ENCODE data around the gene GNAO1.
"Not testable (repeated sequence)": the region's sequence is repeated elsewhere in the genome, so short reads cannot be mapped to it uniquely, and the experiment has no call there.

GNAO1 gene

GRCh38 chr16:56370185-56370874, 179.0 kb downstream of the GNAO1 start:
- no peak overlapping the region for H3K4me3 ChIP-seq
- peak overlapping the region in 1 of 21 experiments; percentile 20 for H3K27ac ChIP-seq

- Histone ChIP-seq H3K4me3 (no peak overlapping the region), H3K27ac (peak overlapping the region in 2 of 21 experiments; percentile 8 to 20)
Observed at GRCh38 chr16:56370875-56371659, 179.8 kb downstream of the GNAO1 start.

GRCh38 chr16:56371660-56371937, 180.3 kb downstream of the GNAO1 start:
- H3K27ac ChIP-seq = peak overlapping the region in 1 of 21 experiments; percentile 8
- no peak overlapping the region for H3K4me3 ChIP-seq

- Histone ChIP-seq H3K4me3 (no peak overlapping the region), H3K27ac (no peak overlapping the region)
Observed at GRCh38 chr16:56372013-56372634, 180.8 kb downstream of the GNAO1 start.

- no peak overlapping the region for H3K27ac ChIP-seq
- no peak overlapping the region for H3K4me3 ChIP-seq
Observed at GRCh38 chr16:56373003-56373402, 181.7 kb downstream of the GNAO1 start.

GRCh38 chr16:56375792-56376191, 184.5 kb downstream of the GNAO1 start:
- H3K27ac ChIP-seq, H3K4me3 ChIP-seq: not testable (repeated sequence)

- not testable (repeated sequence) for H3K4me3 ChIP-seq, H3K27ac ChIP-seq
Observed at GRCh38 chr16:56379044-56379443, 187.8 kb downstream of the GNAO1 start.

GRCh38 chr16:56380778-56381485, 189.6 kb downstream of the GNAO1 start:
- not testable (repeated sequence) for H3K27ac ChIP-seq, H3K4me3 ChIP-seq

GRCh38 chr16:56382459-56382858, 191.2 kb downstream of the GNAO1 start:
- no peak overlapping the region for H3K4me3 ChIP-seq
- H3K27ac ChIP-seq = no peak overlapping the region

GRCh38 chr16:56382901-56383355, 191.6 kb downstream of the GNAO1 start:
- H3K27ac ChIP-seq = no peak overlapping the region

GRCh38 chr16:56384074-56384721, 192.9 kb downstream of the GNAO1 start:
- no peak overlapping the region for H3K27ac ChIP-seq

More at GRCh38 chr16:56382901-56383355, 191.6 kb downstream of the GNAO1 start:
- no peak overlapping the region for H3K4me3 ChIP-seq

GRCh38 chr16:56387396-56387795, 196.1 kb downstream of the GNAO1 start:
- Histone ChIP-seq H3K27ac (no peak overlapping the region), H3K4me3 (no peak overlapping the region)

More at GRCh38 chr16:56384074-56384721, 192.9 kb downstream of the GNAO1 start:
- no peak overlapping the region for H3K4me3 ChIP-seq

- Histone ChIP-seq H3K27ac (no peak overlapping the region), H3K4me3 (no peak overlapping the region)
Observed at GRCh38 chr16:56388209-56388608, 196.9 kb downstream of the GNAO1 start.

GRCh38 chr16:56389554-56389953, 198.3 kb downstream of the GNAO1 start:
- H3K4me3 ChIP-seq = no peak overlapping the region
- no peak overlapping the region for H3K27ac ChIP-seq

- H3K4me3 ChIP-seq, H3K27ac ChIP-seq: not testable (repeated sequence)
Observed at GRCh38 chr16:56396724-56397123, 205.4 kb downstream of the GNAO1 start.

- Histone ChIP-seq H3K27ac (no peak overlapping the region), H3K4me3 (no peak overlapping the region)
Observed at GRCh38 chr16:56399047-56399446, 207.8 kb downstream of the GNAO1 start.

GRCh38 chr16:56399486-56399885, 208.2 kb downstream of the GNAO1 start:
- Histone ChIP-seq H3K4me3 (no peak overlapping the region), H3K27ac (no peak overlapping the region)

GRCh38 chr16:56400458-56400857, 209.2 kb downstream of the GNAO1 start:
- H3K27ac ChIP-seq = no peak overlapping the region
- no peak overlapping the region for H3K4me3 ChIP-seq

GRCh38 chr16:56401482-56401881, 210.2 kb downstream of the GNAO1 start:
- H3K4me3 ChIP-seq = no peak overlapping the region
- no peak overlapping the region for H3K27ac ChIP-seq

Data from skin epidermis (tissue), 12 donors.